Measurements from ENCODE around the gene TOMM40L. TPM values are rescaled to one million over a fixed set of nuclear protein-coding genes. Genes with fewer than 3 reads are reported as not detected.
"Not testable (repeated sequence)": the region's sequence is repeated elsewhere in the genome, so short reads cannot be mapped to it uniquely, and the experiment has no call there.

TOMM40L gene
- total RNA-seq, 2 experiments from 2014 or later: 16.7 to 17.3 TPM

GRCh38 chr1:161216945-161217712, 8.7 kb upstream of the TOMM40L start:
- Mint-ChIP-seq H3K9me3 (no peaks in the 10 kb centered on the region), H3K36me3 (ENCODE audit: low read depth) (peaks cover 30% of the 10 kb centered on the region), H3K4me3 (no peak overlapping the region), H3K4me1 (peaks cover 50% of the 10 kb centered on the region), H3K27ac (no peak overlapping the region), H3K27me3 (no peaks in the 10 kb centered on the region)
- DNase-seq: no peak
- CTCF ChIA-PET: interaction anchor here (0.6 to 3.6 kb wide), 10 partner anchors 7 to 169 kb away, joined by 3 to 23 read pairs (median 4); partner anchors contain the start of genes ADAMTS4, NDUFS2 and TOMM40L
- POLR2A ChIA-PET: no interaction called here

DNA sequence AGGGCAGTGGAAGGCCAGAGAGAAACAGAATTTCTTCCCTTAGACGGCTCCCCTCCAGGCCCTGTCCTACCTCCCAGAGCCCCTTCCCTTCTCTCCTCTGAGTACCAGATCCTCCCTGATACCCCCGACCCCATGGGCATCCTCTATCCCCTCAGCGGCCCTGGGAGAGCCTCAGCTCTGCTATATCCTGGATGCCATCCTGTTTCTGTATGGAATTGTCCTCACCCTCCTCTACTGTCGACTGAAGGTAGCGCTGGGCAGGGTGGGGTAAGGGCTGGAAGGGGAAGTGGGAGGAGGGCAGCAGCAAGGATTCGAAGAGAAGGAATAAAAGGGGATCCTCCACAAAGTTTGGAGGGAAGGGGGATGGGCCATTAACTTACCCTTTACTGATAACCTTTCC, 8.0 kb upstream of the TOMM40L start:
- CTCF ChIA-PET: interaction anchor here (1.1 to 3.6 kb wide), 3 partner anchors 8 to 31 kb away, joined by 3 to 21 read pairs (median 3); no protein-coding TSS in a partner anchor
- Mint-ChIP-seq H3K27ac (peak overlapping the region; percentile 82), H3K4me3 (no peak overlapping the region), H3K9me3 (no peaks in the 10 kb centered on the region), H3K4me1 (peaks cover 50% of the 10 kb centered on the region), H3K36me3 (ENCODE audit: low read depth) (peaks cover 24% of the 10 kb centered on the region), H3K27me3 (no peaks in the 10 kb centered on the region)
- POLR2A ChIA-PET: no interaction called here
- DNase-seq: no peak

GRCh38 chr1:161218301-161219077, 7.4 kb upstream of the TOMM40L start:
- no peak for DNase-seq
- H3K36me3 Mint-ChIP-seq (ENCODE audit: low read depth): peaks cover 17% of the 10 kb centered on the region
- peaks cover 50% of the 10 kb centered on the region for H3K4me1 Mint-ChIP-seq
- H3K27ac Mint-ChIP-seq: peak overlapping the region; percentile 82
- ChIA-PET POLR2A (no interaction called here), CTCF (interaction anchor here (1.1 to 3.6 kb wide), 6 partner anchors 9 to 164 kb away, joined by 3 to 21 read pairs (median 4); partner anchors contain the start of gene NDUFS2)
- H3K27me3 Mint-ChIP-seq: no peaks in the 10 kb centered on the region
- H3K4me3 Mint-ChIP-seq: no peak overlapping the region
- no peaks in the 10 kb centered on the region for H3K9me3 Mint-ChIP-seq

DNA sequence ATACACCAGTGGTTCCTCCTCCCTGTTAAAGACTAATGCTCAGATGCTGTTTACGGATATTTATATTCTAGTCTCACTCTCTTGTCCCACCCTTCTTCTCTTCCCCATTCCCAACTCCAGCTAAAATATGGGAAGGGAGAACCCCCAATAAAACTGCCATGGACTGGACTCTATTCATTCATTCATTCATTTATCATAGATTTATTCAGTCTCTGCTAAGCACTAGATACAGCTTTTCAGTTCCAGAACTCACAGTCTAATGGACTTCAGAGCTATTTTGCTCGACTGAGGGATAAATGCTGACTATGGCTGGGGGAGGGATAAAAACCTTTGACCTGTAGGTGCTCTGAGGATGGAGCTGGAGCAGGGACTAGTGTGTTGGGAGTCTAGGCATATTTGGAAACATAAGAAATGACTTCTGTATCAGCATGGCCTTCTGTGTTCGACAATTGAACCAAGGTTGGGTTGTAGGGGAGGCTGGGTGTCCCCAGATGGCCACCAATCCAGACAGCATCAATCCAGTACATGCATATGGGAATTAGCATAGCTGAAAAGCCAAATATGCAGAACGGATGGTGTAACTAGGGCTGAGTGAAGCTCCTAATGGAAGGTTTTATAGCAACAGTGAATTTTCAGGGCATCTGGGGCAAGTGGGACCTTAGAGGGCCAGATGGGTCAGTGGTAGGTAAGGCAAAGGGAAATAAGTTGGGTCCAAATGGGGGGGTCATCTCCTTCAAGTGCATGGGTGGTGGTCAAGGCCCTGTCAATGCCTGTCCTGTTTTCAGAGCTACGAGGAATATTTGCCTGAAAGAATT, 6.6 kb upstream of the TOMM40L start:
- DNase-seq: no peak
- Mint-ChIP-seq H3K27ac (no peak overlapping the region), H3K9me3 (no peaks in the 10 kb centered on the region), H3K36me3 (ENCODE audit: low read depth) (peaks cover 10% of the 10 kb centered on the region), H3K27me3 (no peaks in the 10 kb centered on the region), H3K4me3 (no peak overlapping the region), H3K4me1 (peaks cover 46% of the 10 kb centered on the region)
- ChIA-PET POLR2A (no interaction called here), CTCF (interaction anchor here (1.0 to 3.6 kb wide), 8 partner anchors 10 to 163 kb away, joined by 3 to 21 read pairs (median 4); partner anchors contain the start of genes NDUFS2, NIT1 and PFDN2)

GRCh38 chr1:161220002-161220401, 5.9 kb upstream of the TOMM40L start:
- no peak for DNase-seq
- POLR2A ChIA-PET: no interaction called here
- Mint-ChIP-seq H3K4me1 (peaks cover 44% of the 10 kb centered on the region), H3K4me3 (no peak overlapping the region), H3K9me3 (no peaks in the 10 kb centered on the region), H3K27ac (no peak overlapping the region), H3K36me3 (ENCODE audit: low read depth) (peaks cover 5% of the 10 kb centered on the region), H3K27me3 (no peaks in the 10 kb centered on the region)
- CTCF ChIA-PET: interaction anchor here (1.0 to 3.6 kb wide), 9 partner anchors 10 to 162 kb away, joined by 3 to 21 read pairs (median 4); partner anchors contain the start of genes NDUFS2, NIT1 and PFDN2

DNA sequence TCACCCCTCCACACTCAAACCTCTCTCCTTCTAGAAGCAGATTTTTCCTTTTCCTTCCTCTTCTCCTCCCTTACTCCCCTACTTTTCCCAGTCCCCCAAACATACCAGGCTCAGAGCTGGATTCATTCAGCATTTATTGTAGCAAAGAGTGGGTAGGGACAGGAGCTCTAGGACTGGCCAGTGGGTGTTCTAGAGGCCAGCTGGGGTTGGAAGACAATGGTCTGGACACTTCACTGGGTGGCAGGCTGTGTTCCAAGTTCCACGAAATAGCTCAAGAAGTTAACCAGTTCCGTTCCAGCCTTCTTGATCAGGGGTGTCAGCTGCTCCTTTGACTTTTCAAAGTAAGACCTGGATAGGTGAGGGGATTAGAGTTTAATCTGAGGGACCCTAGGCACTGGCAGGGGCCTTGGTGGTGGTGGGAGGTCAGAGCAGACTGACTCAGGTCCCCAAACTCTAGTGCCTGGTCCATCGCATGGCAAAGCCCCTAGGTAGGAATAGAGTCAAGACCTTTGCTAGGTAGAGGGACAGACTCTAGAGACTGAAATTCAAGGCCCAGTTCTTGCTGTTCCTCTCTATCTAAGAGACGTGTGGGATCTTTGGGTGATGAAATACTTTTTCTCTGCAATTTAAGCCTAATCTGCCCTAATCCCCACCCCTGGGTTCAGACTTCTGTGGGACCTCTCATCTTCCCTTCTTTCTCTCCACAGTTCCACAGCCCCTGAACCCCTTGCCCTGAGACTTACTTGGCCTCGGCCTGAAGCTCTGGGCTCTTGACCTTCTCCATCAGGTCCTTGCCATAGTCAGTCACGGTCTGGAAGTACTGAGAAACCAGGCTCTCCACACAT, 3.5 kb upstream of the TOMM40L start:
- Mint-ChIP-seq H3K9me3 (no peaks in the 10 kb centered on the region), H3K4me3 (no peak overlapping the region), H3K4me1 (peaks cover 51% of the 10 kb centered on the region), H3K27ac (no peak overlapping the region), H3K27me3 (no peaks in the 10 kb centered on the region), H3K36me3 (ENCODE audit: low read depth) (peaks cover under 1% of the 10 kb centered on the region)
- CTCF ChIA-PET: interaction anchor here (0.6 to 3.0 kb wide), 6 partner anchors 8 to 160 kb away, joined by 3 to 14 read pairs (median 4); no protein-coding TSS in a partner anchor
- POLR2A ChIA-PET: no interaction called here
- no peak for DNase-seq

- no peak for DNase-seq
- ChIA-PET POLR2A (no interaction called here), CTCF (interaction anchor here (0.8 to 4.4 kb wide), 9 partner anchors 8 to 174 kb away, joined by 3 to 23 read pairs (median 14); partner anchors contain the start of gene FCER1G)
- Mint-ChIP-seq H3K27me3 (no peaks in the 10 kb centered on the region), H3K9me3 (no peaks in the 10 kb centered on the region), H3K4me3 (no peak overlapping the region), H3K4me1 (peaks cover 48% of the 10 kb centered on the region), H3K36me3 (ENCODE audit: low read depth) (peaks cover 13% of the 10 kb centered on the region), H3K27ac (no peak overlapping the region)
Measured at GRCh38 chr1:161223805-161224694, 1.8 kb upstream of the TOMM40L start.

GRCh38 chr1:161224695-161225087, 1.2 kb upstream of the TOMM40L start:
- H3K4me3 Mint-ChIP-seq: not testable (repeated sequence)
- Mint-ChIP-seq H3K4me1 (peaks cover 45% of the 10 kb centered on the region), H3K27ac (peak overlapping the region; percentile 93)

GRCh38 chr1:161225178-161225533, 704 bp upstream of the TOMM40L start:
- peak overlapping the region; percentile 93 for H3K27ac Mint-ChIP-seq
- no peaks in the 10 kb centered on the region for H3K9me3 Mint-ChIP-seq
- peaks cover 17% of the 10 kb centered on the region for H3K36me3 Mint-ChIP-seq (ENCODE audit: low read depth)
- H3K27me3 Mint-ChIP-seq: no peaks in the 10 kb centered on the region
- H3K4me1 Mint-ChIP-seq: peaks cover 45% of the 10 kb centered on the region
- H3K4me3 Mint-ChIP-seq: peak overlapping the region; percentile 95
- no peak for DNase-seq
- ChIA-PET CTCF (interaction anchor here (0.6 to 4.4 kb wide), 37 partner anchors 9 to 540 kb away, joined by 3 to 38 read pairs (median 5); partner anchors contain the start of genes CFAP126, DEDD, FCER1G and NDUFS2), POLR2A (interaction anchor here (0.7 to 1.3 kb wide), 4 partner anchors 23 to 89 kb away, joined by 4 to 6 read pairs (median 4); partner anchors contain the start of genes NDUFS2, PPOX and SDHC)

More at GRCh38 chr1:161224695-161225087, 1.2 kb upstream of the TOMM40L start:
- CTCF ChIA-PET: interaction anchor here (1.2 to 4.4 kb wide), 11 partner anchors 9 to 174 kb away, joined by 3 to 23 read pairs (median 14); partner anchors contain the start of genes FCER1G and NR1I3
- H3K27me3 Mint-ChIP-seq, POLR2A ChIA-PET, DNase-seq, H3K9me3 Mint-ChIP-seq: not testable (repeated sequence)
- H3K36me3 Mint-ChIP-seq (ENCODE audit: low read depth): peaks cover 17% of the 10 kb centered on the region

- peaks cover 21% of the 10 kb centered on the region for H3K36me3 Mint-ChIP-seq (ENCODE audit: low read depth)
- peak overlapping the region; percentile 93 for H3K27ac Mint-ChIP-seq
- peak overlapping the region; percentile 95 for H3K4me3 Mint-ChIP-seq
- ChIA-PET CTCF (interaction anchor here (0.5 to 4.4 kb wide), 35 partner anchors 9 to 524 kb away, joined by 3 to 38 read pairs (median 6); partner anchors contain the start of genes CFAP126, FCER1G, NDUFS2 and NR1I3), POLR2A (interaction anchor here (1.3 kb wide), 1 partner anchor 24 kb away, joined by 6 read pairs; the partner anchor contains the start of gene NDUFS2)
- H3K27me3 Mint-ChIP-seq: no peaks in the 10 kb centered on the region
- DNase-seq: no peak
- H3K9me3 Mint-ChIP-seq: no peaks in the 10 kb centered on the region
- peaks cover 48% of the 10 kb centered on the region for H3K4me1 Mint-ChIP-seq
Measured at GRCh38 chr1:161226320-161226711, 456 bp downstream of the TOMM40L start.

All from activated CD4-positive, alpha-beta T cell treated with anti-CD3 and anti-CD28 coated beads, Interleukin-2, amount 10 ng/mL, durations not matched to agents 7 days and 5 days (primary cell).